ENCODE data around the gene ERVFRD-1. TPM values are rescaled to one million over a fixed set of nuclear protein-coding genes. Genes with fewer than 3 reads are reported as not detected.

ERVFRD-1 gene
- total RNA-seq, 1 donor from 2014 or later = not detected

- Mint-ChIP-seq H3K36me3 (ENCODE audit: low read depth) (no peaks in the 10 kb centered on the region), H3K9me3 (peaks cover 2% of the 10 kb centered on the region), H3K4me3 (no peak overlapping the region), H3K4me1 (no peaks in the 10 kb centered on the region), H3K27me3 (ENCODE audit: low read depth) (no peaks in the 10 kb centered on the region), H3K27ac (ENCODE audit: unreplicated experiment) (no peak overlapping the region)
- no peak for DNase-seq (ENCODE audit: low read depth, low spot score)
- TF ChIP-seq CTCF (conservative IDR thresholded peaks at IDR 0.05) = no peak
These were observed 35.0 kb downstream of the ERVFRD-1 start for GRCh38 chr6:11076540-11076939.

- Mint-ChIP-seq H3K9me3 (no peaks in the 10 kb centered on the region), H3K27ac (ENCODE audit: unreplicated experiment) (no peak overlapping the region), H3K36me3 (ENCODE audit: low read depth) (no peaks in the 10 kb centered on the region), H3K27me3 (ENCODE audit: low read depth) (no peaks in the 10 kb centered on the region), H3K4me3 (no peak overlapping the region), H3K4me1 (no peaks in the 10 kb centered on the region)
- no peak for TF ChIP-seq CTCF (conservative IDR thresholded peaks at IDR 0.05)
- no peak for DNase-seq (ENCODE audit: low read depth, low spot score)
These were observed 39.4 kb downstream of the ERVFRD-1 start for GRCh38 chr6:11072101-11072500.

- DNase-seq (ENCODE audit: low read depth, low spot score) = no peak
- H3K4me3 Mint-ChIP-seq = no peak overlapping the region
- H3K27me3 Mint-ChIP-seq (ENCODE audit: low read depth) = no peaks in the 10 kb centered on the region
- H3K4me1 Mint-ChIP-seq = peaks cover 3% of the 10 kb centered on the region
- TF ChIP-seq CTCF (conservative IDR thresholded peaks at IDR 0.05) = no peak
- H3K27ac Mint-ChIP-seq (ENCODE audit: unreplicated experiment) = no peak overlapping the region
- no peaks in the 10 kb centered on the region for H3K9me3 Mint-ChIP-seq
- no peaks in the 10 kb centered on the region for H3K36me3 Mint-ChIP-seq (ENCODE audit: low read depth)
These were observed 41.8 kb downstream of the ERVFRD-1 start for GRCh38 chr6:11069760-11070159.

GRCh38 chr6:11067348-11067747 lies 44.2 kb downstream of the ERVFRD-1 start:
- Mint-ChIP-seq H3K4me3 (no peak overlapping the region), H3K27ac (ENCODE audit: unreplicated experiment) (no peak overlapping the region), H3K27me3 (ENCODE audit: low read depth) (no peaks in the 10 kb centered on the region), H3K36me3 (ENCODE audit: low read depth) (no peaks in the 10 kb centered on the region), H3K4me1 (peaks cover 4% of the 10 kb centered on the region), H3K9me3 (no peaks in the 10 kb centered on the region)
- DNase-seq (ENCODE audit: low read depth, low spot score) = no peak
- no peak for TF ChIP-seq CTCF (conservative IDR thresholded peaks at IDR 0.05)

GRCh38 chr6:11066505-11067347 lies 44.8 kb downstream of the ERVFRD-1 start:
- no peak for TF ChIP-seq CTCF (conservative IDR thresholded peaks at IDR 0.05)
- no peak for DNase-seq (ENCODE audit: low read depth, low spot score)
- Mint-ChIP-seq H3K36me3 (ENCODE audit: low read depth) (no peaks in the 10 kb centered on the region), H3K9me3 (no peaks in the 10 kb centered on the region), H3K27ac (ENCODE audit: unreplicated experiment) (no peak overlapping the region), H3K4me1 (peaks cover 4% of the 10 kb centered on the region), H3K4me3 (no peak overlapping the region), H3K27me3 (ENCODE audit: low read depth) (no peaks in the 10 kb centered on the region)
